Ishikawa (cell line): Measurements from ENCODE around the gene KDM4B.
A peak's percentile ranks its signal among the peaks of the same experiment; 100 is the strongest.

Experiments used
- CEBPB ChIP-seq: IDR thresholded peaks from 2 replicates; pipeline ENCODE4 v1.6.1; 2012
- CREB1 ChIP-seq: IDR thresholded peaks from 2 replicates; pipeline ENCODE4 v1.6.1; 2012; ENCODE audit warnings: low read depth
- EGR1 ChIP-seq: IDR thresholded peaks from 2 replicates; pipeline ENCODE4 v1.6.1; 2012
- EP300 ChIP-seq: IDR thresholded peaks from 2 replicates; pipeline ENCODE4 v1.6.1; 2012; ENCODE audit warnings: borderline replicate concordance
- FOXM1 ChIP-seq: IDR thresholded peaks from 2 replicates; pipeline ENCODE4 v1.6.1; 2012; ENCODE audit warnings: low read depth, borderline replicate concordance
- MAX ChIP-seq: IDR thresholded peaks from 2 replicates; pipeline ENCODE4 v1.6.1; 2012
- NFIC ChIP-seq: IDR thresholded peaks from 2 replicates; pipeline ENCODE4 v1.6.1; 2012
- RAD21 ChIP-seq: IDR thresholded peaks from 2 replicates; pipeline ENCODE4 v1.6.1; 2012; ENCODE audit warnings: low read depth
- REST ChIP-seq: IDR thresholded peaks from 2 replicates; pipeline ENCODE4 v1.6.1; 2012; ENCODE audit warnings: low read depth, mild to moderate bottlenecking
- TAF1 ChIP-seq: IDR thresholded peaks from 2 replicates; pipeline ENCODE4 v1.6.1; 2012; ENCODE audit warnings: low read depth, mild to moderate bottlenecking
- TCF12 ChIP-seq: IDR thresholded peaks from 2 replicates; pipeline ENCODE4 v1.6.1; 2012; ENCODE audit warnings: low read depth
- TEAD4 ChIP-seq: IDR thresholded peaks from 2 replicates; pipeline ENCODE4 v1.6.1; 2012
- USF1 ChIP-seq: IDR thresholded peaks from 2 replicates; pipeline ENCODE4 v1.6.1; 2012
- YY1 ChIP-seq: IDR thresholded peaks from 2 replicates; pipeline ENCODE4 v1.6.1; 2012; ENCODE audit warnings: low read depth
- ZBTB7A ChIP-seq: IDR thresholded peaks from 2 replicates; pipeline ENCODE4 v1.6.1; 2012; ENCODE audit warnings: low read depth

KDM4B gene

GRCh38 chr19:4971816-4972495, 3.0 kb downstream of the KDM4B start:
- TF ChIP-seq TCF12 = no peak
- TF ChIP-seq TAF1 = no peak
- TF ChIP-seq FOXM1 = no peak
- no peak for TF ChIP-seq YY1
- no peak for TF ChIP-seq NFIC
- no peak for TF ChIP-seq REST
- TF ChIP-seq CREB1 = no peak
- TF ChIP-seq CEBPB = no peak
- no peak for TF ChIP-seq MAX
- no peak for TF ChIP-seq EP300
- TF ChIP-seq TEAD4 = no peak
- no peak for TF ChIP-seq RAD21

- TF ChIP-seq REST (no peak), TAF1 (no peak), USF1 (no peak), MAX (no peak), RAD21 (no peak), EGR1 (no peak), NFIC (no peak), CREB1 (no peak), TCF12 (no peak), FOXM1 (no peak), YY1 (no peak), CEBPB (no peak), TEAD4 (no peak), ZBTB7A (no peak), EP300 (no peak)
These were observed 3.8 kb downstream of the KDM4B start for GRCh38 chr19:4972509-4973230.

GRCh38 chr19:4974880-4975469, 6.1 kb downstream of the KDM4B start:
- no peak for TF ChIP-seq TEAD4

GRCh38 chr19:4976401-4977298, 7.7 kb downstream of the KDM4B start:
- TF ChIP-seq CEBPB = peak; percentile 96
- TF ChIP-seq TCF12 = no peak
- 0 out of 2 replicates have a peak, but pooled peaks have one; percentile 27 for TF ChIP-seq MAX

GRCh38 chr19:4977299-4978174, 8.6 kb downstream of the KDM4B start:
- TF ChIP-seq YY1 (no peak), TCF12 (0 out of 2 replicates have a peak, but pooled peaks have one; percentile 22), NFIC (peak; percentile 74), TEAD4 (peak; percentile 37; the same call in 1 of the 2 replicates)
